GM23248 (cell line): ENCODE data around the gene SEC24C.

Source experiments
- EZH2 ChIP-seq: fragments of 200-600 bp; sonication (generic); IDR thresholded peaks from 2 replicates; pipeline ENCODE4 v1.6.1; 2018; ENCODE audit warnings: antibody characterized with exemption, mild to moderate bottlenecking; ENCODE audit not compliant: insufficient read depth, poor library complexity, severe bottlenecking
- EZH2phosphoT487 ChIP-seq: fragments of 200-600 bp; sonication (generic); IDR thresholded peaks from 2 replicates; pipeline ENCODE4 v1.6.1; 2018; ENCODE audit warnings: antibody characterized with exemption, moderate library complexity, mild to moderate bottlenecking, low read depth; ENCODE audit not compliant: insufficient read depth

DNA sequence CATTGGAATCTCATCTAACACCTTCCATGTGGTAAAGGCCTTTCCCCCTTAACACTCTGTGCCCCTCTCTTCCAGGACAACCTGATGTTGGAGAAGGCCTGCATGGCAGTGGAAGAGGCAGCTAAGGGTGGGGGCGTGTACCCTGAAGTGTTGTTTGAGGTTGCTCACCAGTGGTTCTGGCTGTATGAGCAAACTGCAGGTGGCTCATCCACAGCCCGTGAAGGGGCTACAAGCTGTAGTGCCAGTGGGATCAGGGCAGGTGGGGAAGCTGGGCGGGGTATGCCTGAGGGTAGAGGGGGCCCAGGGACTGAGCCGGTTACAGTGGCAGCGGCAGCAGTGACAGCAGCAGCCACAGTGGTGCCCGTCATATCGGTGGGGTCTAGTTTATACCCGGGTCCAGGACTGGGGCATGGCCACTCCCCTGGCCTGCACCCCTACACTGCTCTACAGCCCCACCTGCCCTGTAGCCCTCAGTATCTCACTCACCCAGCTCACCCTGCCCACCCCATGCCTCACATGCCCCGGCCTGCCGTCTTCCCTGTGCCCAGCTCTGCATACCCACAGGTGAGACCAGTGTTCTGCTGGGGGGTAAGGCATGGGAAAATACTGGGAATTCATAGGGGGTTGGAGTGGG is 54.9 kb downstream of the SEC24C start:
- TF ChIP-seq EZH2phosphoT487 (no peak), EZH2 (no peak)
